HG03457 (cell line): ENCODE results near the gene RAD51AP2.

Experiments
- ATAC-seq: cut with Tn5 transposase; IDR thresholded peaks from one replicate; pipeline ENCODE4 v1.9.1; 2021; ENCODE audit warnings: moderate number of reproducible peaks; ENCODE audit not compliant: unreplicated experiment

Gene RAD51AP2

DNA sequence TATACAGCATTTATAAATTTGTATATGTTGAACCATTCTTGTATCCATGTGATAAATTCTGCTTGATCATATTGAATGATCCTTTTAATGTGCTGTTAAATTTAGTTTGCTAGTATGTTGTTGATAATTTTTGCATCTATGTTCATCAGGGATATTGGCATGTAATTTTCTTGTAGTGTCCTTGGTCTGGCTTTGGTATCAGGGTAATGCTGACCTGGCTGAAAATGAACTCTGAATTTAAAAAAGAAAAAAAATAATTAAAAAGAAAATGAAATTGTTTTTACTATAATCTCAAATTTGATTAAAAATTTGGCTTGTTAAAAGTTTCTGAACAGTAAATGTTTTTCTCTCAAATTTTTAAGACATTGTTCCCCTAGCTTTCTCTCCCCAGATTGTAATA is 46.3 kb downstream of the RAD51AP2 start:
- no peak for ATAC-seq

GRCh38 chr2:17470855-17471641 is 47.2 kb downstream of the RAD51AP2 start:
- no peak for ATAC-seq

DNA sequence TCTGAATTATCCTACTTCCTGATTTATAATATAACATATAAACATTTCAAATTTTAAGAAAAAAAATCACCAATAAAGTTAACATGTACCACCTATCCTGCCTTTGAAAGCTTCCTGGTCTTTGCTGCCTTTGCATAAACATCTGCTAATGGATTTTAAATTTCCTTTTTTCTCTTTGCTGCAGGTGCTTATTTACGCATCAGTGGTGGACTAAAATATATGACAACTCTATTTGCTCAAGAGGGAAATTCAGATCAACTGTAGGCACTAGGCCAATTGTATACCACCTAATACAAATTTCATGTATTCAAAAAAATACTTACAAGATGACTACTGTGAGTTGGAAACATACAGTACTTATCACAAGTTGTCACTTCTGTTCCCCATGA is 57.2 kb downstream of the RAD51AP2 start:
- ATAC-seq, result no peak
